H9 (cell line): ENCODE data around the gene GATA3. TPM values are rescaled to one million over a fixed set of nuclear protein-coding genes. Genes with fewer than 3 reads are reported as not detected.

ENCODE experiments used
- DNase-seq: peaks from one replicate; pipeline ENCODE4 v3.0.0-alpha.2; 2017
- H2AFZ ChIP-seq: one replicate; pipeline ENCODE4 v1.6.1; 2013; ENCODE audit warnings: mild to moderate bottlenecking, low read length, control low read depth, moderate library complexity
- H2AK5ac ChIP-seq: 2 replicates; pipeline ENCODE4 v1.6.1; 2013; ENCODE audit warnings: low read length, control low read depth, mixed read lengths; ENCODE audit not compliant: insufficient read length
- H2BK120ac ChIP-seq: one replicate; pipeline ENCODE4 v1.6.1; 2013; ENCODE audit warnings: low read depth, mild to moderate bottlenecking, low read length, control low read depth, inconsistent platforms; ENCODE audit not compliant: poor library complexity, severe bottlenecking
- H2BK12ac ChIP-seq: 2 replicates; pipeline ENCODE4 v1.6.1; 2013; ENCODE audit warnings: low read length, control low read depth, mixed read lengths, low read depth; ENCODE audit not compliant: insufficient read length
- H2BK15ac ChIP-seq: 2 replicates; pipeline ENCODE4 v1.6.1; 2013; ENCODE audit warnings: low read depth, low read length, control low read depth
- H2BK20ac ChIP-seq: one replicate; pipeline ENCODE4 v1.6.1; 2013; ENCODE audit warnings: low read depth, mild to moderate bottlenecking, low read length, control low read depth, inconsistent platforms; ENCODE audit not compliant: poor library complexity, severe bottlenecking
- H2BK5ac ChIP-seq: 2 replicates; pipeline ENCODE4 v1.6.1; 2013; ENCODE audit warnings: low read length, control low read depth, mixed read lengths; ENCODE audit not compliant: insufficient read length
- H3K14ac ChIP-seq: 2 replicates; pipeline ENCODE4 v1.6.1; 2013; ENCODE audit warnings: low read length, control low read depth; ENCODE audit not compliant: insufficient read depth
- H3K18ac ChIP-seq: 2 replicates; pipeline ENCODE4 v1.6.1; 2013; ENCODE audit warnings: low read depth, mild to moderate bottlenecking, mixed read lengths, low read length, control low read depth; ENCODE audit not compliant: insufficient read length
- H3K23ac ChIP-seq: 2 replicates; pipeline ENCODE4 v1.6.1; 2013; ENCODE audit warnings: low read length, control low read depth, mixed read lengths, low read depth; ENCODE audit not compliant: insufficient read length
- H3K23me2 ChIP-seq: 2 replicates; pipeline ENCODE4 v1.6.1; 2013; ENCODE audit warnings: low read depth, mild to moderate bottlenecking, mixed read lengths, low read length, control low read depth; ENCODE audit not compliant: insufficient read length, poor library complexity, severe bottlenecking
- H3K27ac ChIP-seq: 2 replicates; pipeline ENCODE4 v1.5.1; 2013; ENCODE audit warnings: low read length, control low read depth, mixed read lengths, low read depth; ENCODE audit not compliant: insufficient read length
- H3K27me3 ChIP-seq: 2 replicates; pipeline ENCODE4 v1.6.1; 2013; ENCODE audit warnings: low read length, control low read depth, inconsistent platforms; ENCODE audit not compliant: insufficient read depth
- H3K4ac ChIP-seq: 2 replicates; pipeline ENCODE4 v1.6.1; 2013; ENCODE audit warnings: low read depth, mild to moderate bottlenecking, control low read depth, inconsistent platforms, low read length, moderate library complexity
- H3K4me1 ChIP-seq: 2 replicates; pipeline ENCODE4 v1.6.1; 2013; ENCODE audit warnings: low read length, control low read depth, inconsistent platforms; ENCODE audit not compliant: insufficient read depth
- H3K4me2 ChIP-seq: 2 replicates; pipeline ENCODE4 v1.6.1; 2013; ENCODE audit warnings: low read length, control low read depth, mixed read lengths; ENCODE audit not compliant: insufficient read length, insufficient read depth
- H3K56ac ChIP-seq: 2 replicates; pipeline ENCODE4 v1.6.1; 2013; ENCODE audit warnings: low read depth, mild to moderate bottlenecking, mixed read lengths, low read length, control low read depth; ENCODE audit not compliant: insufficient read length
- H3K79me1 ChIP-seq: 2 replicates; pipeline ENCODE4 v1.6.1; 2013; ENCODE audit warnings: low read depth, mild to moderate bottlenecking, moderate library complexity, low read length, control low read depth, inconsistent platforms; ENCODE audit not compliant: insufficient read depth, poor library complexity, severe bottlenecking
- H3K79me2 ChIP-seq: 2 replicates; pipeline ENCODE4 v1.6.1; 2013; ENCODE audit warnings: low read length, control low read depth, inconsistent platforms; ENCODE audit not compliant: insufficient read depth
- H3K9ac ChIP-seq: 2 replicates; pipeline ENCODE4 v1.6.1; 2013; ENCODE audit warnings: low read length, control low read depth, mixed read lengths; ENCODE audit not compliant: insufficient read length; ENCODE audit errors: extremely low read depth
- H3K9me3 ChIP-seq: one replicate; pipeline ENCODE4 v1.6.1; 2013; ENCODE audit warnings: low read depth, low read length, inconsistent platforms; ENCODE audit not compliant: control insufficient read depth
- H3T11ph ChIP-seq: one replicate; pipeline ENCODE4 v1.6.1; 2013; ENCODE audit warnings: mild to moderate bottlenecking, low read length, control low read depth, inconsistent platforms
- H4K20me1 ChIP-seq: one replicate; pipeline ENCODE4 v1.6.1; 2013; ENCODE audit not compliant: control insufficient read depth, insufficient read length, insufficient read depth
- H4K5ac ChIP-seq: 2 replicates; pipeline ENCODE4 v1.6.1; 2013; ENCODE audit warnings: low read depth, mild to moderate bottlenecking, mixed read lengths, low read length, control low read depth; ENCODE audit not compliant: insufficient read length
- H4K8ac ChIP-seq: replicated peaks from 2 replicates; pipeline ENCODE4 v1.6.1; 2013; ENCODE audit warnings: low read length, control low read depth, mixed read lengths, low read depth; ENCODE audit not compliant: insufficient read length
- H4K91ac ChIP-seq: 2 replicates; pipeline ENCODE4 v1.6.1; 2013; ENCODE audit warnings: low read depth, mild to moderate bottlenecking, moderate library complexity, mixed read lengths, low read length, control low read depth; ENCODE audit not compliant: insufficient read length
- H3K27ac Mint-ChIP-seq, 3 experiments: 2 replicates in 2 of 3; 3 replicates in 1 of 3; pipeline ENCODE4 v1.8.0; 2020 to 2021; ENCODE audit warnings: mixed read lengths in 3 of 3, mild to moderate bottlenecking in 1 of 3, moderate library complexity in 1 of 3
- H3K27me3 Mint-ChIP-seq: 2 replicates; pipeline ENCODE4 v1.8.0; 2021; ENCODE audit warnings: low read depth, mild to moderate bottlenecking, moderate library complexity, mixed read lengths
- H3K36me3 Mint-ChIP-seq, 3 experiments: 2 replicates in 2 of 3; 3 replicates in 1 of 3; pipeline ENCODE4 v1.8.0; 2020 to 2021; ENCODE audit warnings: low read depth in 3 of 3, mixed read lengths in 3 of 3; ENCODE audit not compliant: insufficient read depth in 1 of 3
- H3K4me1 Mint-ChIP-seq, 2 experiments: 2 replicates each; pipeline ENCODE4 v1.8.0; 2020; ENCODE audit warnings: mixed read lengths in 2 of 2
- H3K4me3 Mint-ChIP-seq, 2 experiments: 2 replicates in 1 of 2; 3 replicates in 1 of 2; pipeline ENCODE4 v1.8.0; 2020 to 2021; ENCODE audit warnings: mild to moderate bottlenecking in 2 of 2, mixed read lengths in 2 of 2, moderate library complexity in 1 of 2
- H3K9me3 Mint-ChIP-seq, 2 experiments: 2 replicates in 1 of 2; 3 replicates in 1 of 2; pipeline ENCODE4 v1.8.0; 2020; ENCODE audit warnings: mild to moderate bottlenecking in 2 of 2, mixed read lengths in 2 of 2, moderate library complexity in 1 of 2
- WGBS: extraction: QIAGEN DNeasy Blood & Tissue Kit; methylation state at CpG from one replicate; pipeline ENCODE4 v1.1.7; 2013; ENCODE audit warnings: missing lambda C conversion rate, low lambda C conversion rate, mixed read lengths; ENCODE audit not compliant: insufficient read length; ENCODE audit errors: extremely low coverage; 5-methylcytosine and 5-hydroxymethylcytosine counted together
- total RNA-seq: library from RNA; stranded (reverse); gene quantifications from 2 replicates; pipeline ENCODE4 v1.2.1, GENCODE V29; 2021
- TF ChIP-seq, protein P1 (sequence below): fragments of 200-600 bp; sonication (generic); conservative IDR thresholded peaks from 3 replicates; pipeline ENCODE4 v1.8.0; 2021; ENCODE audit warnings: antibody characterized with exemption, mild to moderate bottlenecking

Gene GATA3
- total RNA-seq, 1 experiment from 2014 or later: 0.31 TPM

DNA sequence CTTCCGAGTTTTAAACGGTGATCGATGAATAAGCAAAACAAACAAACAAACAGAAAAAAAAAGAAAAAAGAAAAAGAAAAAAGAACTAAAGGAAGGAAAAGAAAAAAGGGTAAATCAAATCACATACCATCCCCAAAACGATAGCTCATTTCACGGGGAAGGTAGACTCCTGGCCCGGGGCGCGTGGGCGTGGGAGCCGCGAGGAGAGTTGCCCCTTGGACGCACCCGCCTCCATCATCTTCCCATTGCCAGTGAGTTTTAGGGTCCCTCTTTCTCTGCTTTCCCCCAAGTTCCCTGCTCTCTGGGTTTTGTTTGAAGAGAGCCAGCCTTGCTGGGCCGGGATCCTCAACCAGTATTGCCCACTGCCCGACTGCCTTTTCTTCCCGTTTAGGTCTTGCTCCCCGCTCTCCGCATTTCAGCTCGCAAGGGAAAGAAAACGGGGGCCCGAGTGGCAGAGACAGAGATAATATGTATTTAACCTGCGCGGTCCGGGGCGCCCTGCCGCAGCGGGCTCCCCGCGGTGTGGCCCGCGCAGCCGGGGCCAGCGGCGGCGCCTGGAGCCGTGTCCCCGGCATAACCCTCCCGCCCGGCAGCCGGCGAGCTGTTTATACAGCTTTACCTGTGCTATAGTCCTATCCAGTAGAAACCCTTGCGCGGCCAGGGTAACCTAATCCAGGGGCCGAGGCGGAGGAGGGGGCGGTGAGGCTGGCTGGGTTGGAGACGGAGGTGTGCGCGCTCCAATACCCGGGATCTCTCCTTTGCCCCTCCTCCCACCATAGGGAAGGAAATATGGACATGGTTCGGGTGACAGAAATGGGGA, 5.2 kb upstream of the GATA3 start:
- Histone ChIP-seq H3K4me1 (no peaks in the 10 kb centered on the region; the same call in 1 of the 2 replicates), H4K91ac (no peak overlapping the region), H4K20me1 (no peaks in the 10 kb centered on the region), H2AK5ac (no peak overlapping the region), H3K27me3 (peaks cover 88% of the 10 kb centered on the region), H4K5ac (no peak overlapping the region), H2BK12ac (no peak overlapping the region), H2BK20ac (no peak overlapping the region), H3K79me1 (no peaks in the 10 kb centered on the region), H3K56ac (no peak overlapping the region), H2BK120ac (no peak overlapping the region), H2AFZ (no peak overlapping the region), H3K9me3 (no peaks in the 10 kb centered on the region), H3K4ac (no peak overlapping the region), H4K8ac (no peak overlapping the region), H3K23ac (no peak overlapping the region), H2BK5ac (no peak overlapping the region), H3K4me2 (peak overlapping the region; percentile 38), H3K27ac (no peak overlapping the region), H3T11ph (no peak overlapping the region), H3K23me2 (peaks cover 20% of the 10 kb centered on the region), H3K18ac (no peak overlapping the region), H3K9ac (no peak overlapping the region), H2BK15ac (no peak overlapping the region), H3K79me2 (no peaks in the 10 kb centered on the region), H3K14ac (no peak overlapping the region)
- H3K27ac Mint-ChIP-seq: no peak overlapping the region
- peaks cover 94% of the 10 kb centered on the region for H3K27me3 Mint-ChIP-seq
- no CpG with 5 or more reads among the region's 51 CpGs for WGBS
- H3K36me3 Mint-ChIP-seq: no peaks in the 10 kb centered on the region; a peak in 1 of 7 replicates
- no peaks in the 10 kb centered on the region; a peak in 2 of 5 replicates for H3K9me3 Mint-ChIP-seq
- peaks cover 46 to 67% of the 10 kb centered on the region in 2 experiments for H3K4me1 Mint-ChIP-seq
- TF ChIP-seq, protein P1, sequence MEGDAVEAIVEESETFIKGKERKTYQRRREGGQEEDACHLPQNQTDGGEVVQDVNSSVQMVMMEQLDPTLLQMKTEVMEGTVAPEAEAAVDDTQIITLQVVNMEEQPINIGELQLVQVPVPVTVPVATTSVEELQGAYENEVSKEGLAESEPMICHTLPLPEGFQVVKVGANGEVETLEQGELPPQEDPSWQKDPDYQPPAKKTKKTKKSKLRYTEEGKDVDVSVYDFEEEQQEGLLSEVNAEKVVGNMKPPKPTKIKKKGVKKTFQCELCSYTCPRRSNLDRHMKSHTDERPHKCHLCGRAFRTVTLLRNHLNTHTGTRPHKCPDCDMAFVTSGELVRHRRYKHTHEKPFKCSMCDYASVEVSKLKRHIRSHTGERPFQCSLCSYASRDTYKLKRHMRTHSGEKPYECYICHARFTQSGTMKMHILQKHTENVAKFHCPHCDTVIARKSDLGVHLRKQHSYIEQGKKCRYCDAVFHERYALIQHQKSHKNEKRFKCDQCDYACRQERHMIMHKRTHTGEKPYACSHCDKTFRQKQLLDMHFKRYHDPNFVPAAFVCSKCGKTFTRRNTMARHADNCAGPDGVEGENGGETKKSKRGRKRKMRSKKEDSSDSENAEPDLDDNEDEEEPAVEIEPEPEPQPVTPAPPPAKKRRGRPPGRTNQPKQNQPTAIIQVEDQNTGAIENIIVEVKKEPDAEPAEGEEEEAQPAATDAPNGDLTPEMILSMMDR: no peak
- DNase-seq: no peak
- H3K4me3 Mint-ChIP-seq: peak overlapping the region in 1 of 2 experiments; percentile 72; a peak in 3 of 5 replicates
